Endothelial cell of umbilical vein (primary cell): Measurements from ENCODE around the gene TMEM54. TPM values are rescaled to one million over a fixed set of nuclear protein-coding genes. Genes with fewer than 3 reads are reported as not detected.

Experiments
- BruUV-seq: library from RNA; stranded (reverse); fragments of 400-500 nt; replicated peaks from 2 replicates; lab custom pipeline; 2021; lab: Mats Ljungman, UMichigan
- CTCF ChIA-PET: fragments of 300-600, 350-600 bp; sonication (Branson Sonifier 250); formaldehyde crosslinking; loops from one replicate; lab custom pipeline; 2021; ENCODE audit warnings: antibody characterized with exemption, inconsistent platforms; lab: Charles Lee
- POLR2A ChIA-PET: fragments of 300-600, 350-600 bp; sonication (Branson Sonifier 250); formaldehyde crosslinking; loops from one replicate; lab custom pipeline; 2021; ENCODE audit warnings: antibody characterized with exemption, inconsistent platforms; lab: Charles Lee
- DNase-seq: peaks from one replicate; pipeline ENCODE4 v3.0.0-alpha.2; 2011; ENCODE audit warnings: low read depth, low spot score
- FAIRE-seq: peaks from 2 replicates; lab custom pipeline; 2011; peaks lifted over from hg19 to GRCh38; lab: Jason Lieb, UNC
- H2AFZ ChIP-seq: 2 replicates; pipeline ENCODE4 v1.6.0; 2012; ENCODE audit warnings: low read depth, low read length, control low read depth, inconsistent platforms
- H3K27ac ChIP-seq: 2 replicates; pipeline ENCODE4 v1.5.1; 2011; ENCODE audit warnings: low read depth, mild to moderate bottlenecking, control low read depth, low read length, moderate library complexity; ENCODE audit not compliant: insufficient read depth
- H3K27me3 ChIP-seq, 2 experiments: 2 replicates each; pipeline versions ENCODE4 v1.6.0 to v1.6.1; 2011; ENCODE audit warnings: low read length in 2 of 2, mixed read lengths in 1 of 2; ENCODE audit not compliant: control insufficient read depth in 2 of 2, insufficient read depth in 2 of 2
- H3K36me3 ChIP-seq, 2 experiments: 2 replicates in 1 of 2; 3 replicates in 1 of 2; pipeline ENCODE4 v1.5.1; 2011; ENCODE audit warnings: low read length in 2 of 2, mild to moderate bottlenecking in 1 of 2, moderate library complexity in 1 of 2; ENCODE audit not compliant: control insufficient read depth in 2 of 2, insufficient read depth in 2 of 2; ENCODE audit errors: extremely low read depth in 1 of 2
- H3K4me1 ChIP-seq: 3 replicates; pipeline ENCODE4 v1.5.1; 2011; ENCODE audit warnings: mild to moderate bottlenecking, low read length; ENCODE audit not compliant: control insufficient read depth, insufficient read depth; ENCODE audit errors: extremely low read depth
- H3K4me2 ChIP-seq: 2 replicates; pipeline ENCODE4 v1.6.1; 2011; ENCODE audit warnings: low read length, control low read depth, mixed read lengths; ENCODE audit not compliant: insufficient read depth
- H3K4me3 ChIP-seq, 3 experiments: fragments of 200-600 bp in 1 of 3; sonication (generic), shearing (Covaris generic) in 1 of 3; replicated peaks in 1 of 3; 2 replicates each; pipeline ENCODE4 v1.5.1; 2011 to 2016; ENCODE audit warnings: control low read depth in 3 of 3, low read length in 3 of 3, mild to moderate bottlenecking in 2 of 3, inconsistent platforms in 1 of 3, low read depth in 1 of 3, moderate library complexity in 1 of 3; ENCODE audit not compliant: insufficient read depth in 1 of 3
- H3K79me2 ChIP-seq: 2 replicates; pipeline ENCODE4 v1.6.0; 2012; ENCODE audit warnings: low read length, inconsistent platforms; ENCODE audit not compliant: control insufficient read depth, insufficient read depth
- H3K9ac ChIP-seq: replicated peaks from 2 replicates; pipeline ENCODE3; 2011; ENCODE audit warnings: low read length, control low read depth; ENCODE audit not compliant: insufficient read depth; ENCODE audit errors: extremely low read depth
- H3K9me1 ChIP-seq: replicated peaks from 3 replicates; pipeline ENCODE4 v1.6.0; 2011; ENCODE audit warnings: mild to moderate bottlenecking, low read length; ENCODE audit not compliant: control insufficient read depth, insufficient read depth; ENCODE audit errors: extremely low read depth
- H3K9me3 ChIP-seq: replicated peaks from 2 replicates; pipeline ENCODE4 v1.5.1; 2012; ENCODE audit warnings: low read length, inconsistent platforms; ENCODE audit not compliant: control insufficient read depth, insufficient read depth
- H4K20me1 ChIP-seq: replicated peaks from 2 replicates; pipeline ENCODE3; 2011; ENCODE audit warnings: mild to moderate bottlenecking, low read length; ENCODE audit not compliant: control insufficient read depth, insufficient read depth; ENCODE audit errors: extremely low read depth
- EZH2 ChIP-seq: IDR thresholded peaks from 2 replicates; pipeline ENCODE4 v1.6.1; 2012; ENCODE audit warnings: borderline replicate concordance, low read depth, mild to moderate bottlenecking, moderate library complexity, low read length, inconsistent platforms; ENCODE audit not compliant: severe bottlenecking
- FOS ChIP-seq: IDR thresholded peaks from 2 replicates; pipeline ENCODE4 v1.6.1; 2011; ENCODE audit warnings: mild to moderate bottlenecking, low read length, moderate library complexity, borderline replicate concordance; ENCODE audit not compliant: insufficient read depth
- GATA2 ChIP-seq: IDR thresholded peaks from 2 replicates; pipeline ENCODE4 v1.7.0; 2011; ENCODE audit warnings: low read depth, mild to moderate bottlenecking, moderate library complexity, mixed read lengths, low read length; ENCODE audit not compliant: insufficient read length, insufficient read depth
- JUN ChIP-seq: IDR thresholded peaks from 2 replicates; pipeline ENCODE4 v1.6.1; 2011; ENCODE audit warnings: borderline replicate concordance, low read depth; ENCODE audit not compliant: insufficient read length, insufficient read depth
- MYC ChIP-seq: IDR thresholded peaks from one replicate; pipeline ENCODE4 v1.6.1; 2011; ENCODE audit warnings: mild to moderate bottlenecking, low read depth, low read length
- POLR2A ChIP-seq: IDR thresholded peaks from 2 replicates; pipeline ENCODE4 v1.6.1; 2012; ENCODE audit warnings: low read depth, mild to moderate bottlenecking, control low read depth, low read length
- POLR2AphosphoS5 ChIP-seq: IDR thresholded peaks from 2 replicates; pipeline ENCODE4 v1.6.1; 2012; ENCODE audit warnings: low read depth, mild to moderate bottlenecking, control low read depth, low read length, moderate library complexity; ENCODE audit not compliant: insufficient read depth
- dilution Hi-C: fragments of 300-500 bp; cut with MboI; formaldehyde crosslinking; loops from one replicate; pipeline ENCODE4 v1.15.0; 2019; ENCODE audit warnings: low sequenced_read_pairs; ENCODE audit not compliant: extremely low pct_ligation_motif_present
- intact Hi-C: fragments of 100-400 bp; cut with micrococcal nuclease; formaldehyde crosslinking; loops from one replicate; pipeline ENCODE4 v1.10.0; 2022
- polyA plus RNA-seq, 4 experiments: library from polyadenylated mRNA; depleted of rRNA in 3 of 4; stranded (reverse) in 3 of 4; unstranded in 1 of 4; fragments of >200 nt; gene quantifications; 2 replicates each; pipeline versions ENCODE4 v1.2.1 to v1.2.3, GENCODE V29; 2011 to 2012; ENCODE audit warnings: missing spikeins in 1 of 4
- total RNA-seq: library from RNA; stranded (reverse); gene quantifications from 2 replicates; pipeline ENCODE4 v1.2.3, GENCODE V29; 2021
- TF ChIP-seq, protein P1 (sequence below): IDR thresholded peaks from 2 replicates; pipeline ENCODE4 v1.6.1; 2011; ENCODE audit not compliant: insufficient read depth, insufficient read length
- TF ChIP-seq, protein P2 (sequence below), 2 donors: IDR thresholded peaks; 1 replicate in 1 of 2; 2 replicates in 1 of 2; pipeline ENCODE4 v1.5.1; 2011; ENCODE audit warnings: low read length in 2 of 2, mild to moderate bottlenecking in 2 of 2, moderate library complexity in 2 of 2, control low read depth in 1 of 2, inconsistent platforms in 1 of 2, low read depth in 1 of 2; ENCODE audit not compliant: insufficient read depth in 1 of 2; ENCODE audit errors: extremely low read depth in 1 of 2

TMEM54 gene
- total and polyA plus RNA-seq, 2 donors (not counting 3 experiments of a cell fraction or from before 2014, with no cell fraction given), result 23.6 to 77.2 TPM

DNA sequence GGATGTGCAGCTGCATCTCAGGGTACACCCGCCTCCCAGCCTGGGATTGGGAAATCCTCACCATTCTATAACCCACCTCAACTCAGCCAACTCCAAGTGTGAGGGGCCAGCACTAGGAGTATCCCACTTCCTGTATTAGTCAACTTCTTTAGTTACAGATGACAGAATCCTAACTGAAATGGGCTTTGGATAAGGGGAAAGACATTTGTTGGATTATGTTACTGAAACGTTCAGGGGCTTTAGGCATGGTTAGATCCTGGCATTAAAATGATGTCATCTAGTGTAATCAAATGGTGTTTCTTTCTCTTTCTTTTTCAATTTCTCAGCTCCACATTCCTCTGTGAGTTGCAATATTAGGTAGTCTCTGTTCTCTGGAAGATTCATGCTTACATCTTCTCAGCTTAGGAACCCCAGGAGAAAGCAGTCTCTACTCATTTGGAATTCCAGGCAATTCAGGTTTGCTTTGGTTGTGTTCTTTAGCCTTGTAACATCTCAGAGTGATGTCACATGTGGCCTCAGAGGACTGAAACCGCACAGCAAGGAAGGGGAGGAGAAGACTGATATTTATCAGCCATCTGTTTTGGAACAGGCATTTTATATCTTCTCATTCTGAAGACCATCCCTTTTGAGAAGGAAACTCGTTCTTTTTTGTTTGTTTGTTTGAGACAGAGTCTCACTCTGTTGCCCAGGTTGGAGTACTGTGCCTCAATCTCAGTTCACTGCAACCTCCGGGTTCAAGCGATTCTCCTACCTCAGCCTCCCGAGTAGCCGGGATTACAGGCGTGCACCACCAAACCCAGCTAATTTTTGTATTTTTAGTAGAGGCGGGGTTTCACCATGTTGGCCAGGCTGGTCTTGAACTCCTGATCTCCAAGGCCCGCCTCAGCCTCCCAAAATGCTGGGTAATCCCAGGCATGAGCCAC is 18.9 kb upstream of the TMEM54 start:
- Histone ChIP-seq H3K9ac (no peak overlapping the region), H3K27me3 (peaks cover 4% of the 10 kb centered on the region in 2 experiments), H3K79me2 (no peaks in the 10 kb centered on the region), H2AFZ (no peak overlapping the region), H3K9me3 (no peaks in the 10 kb centered on the region), H3K4me2 (no peak overlapping the region), H3K36me3 (no peaks in the 10 kb centered on the region), H4K20me1 (no peaks in the 10 kb centered on the region), H3K9me1 (no peaks in the 10 kb centered on the region), H3K4me3 (no peak overlapping the region), H3K27ac (no peak overlapping the region), H3K4me1 (no peaks in the 10 kb centered on the region)
- intact Hi-C loops (no loop called here), dilution Hi-C loops (no loop called here)
- TF ChIP-seq POLR2AphosphoS5 (no peak), GATA2 (no peak), POLR2A (no peak), EZH2 (no peak), FOS (no peak), MYC (no peak), JUN (no peak)
- TF ChIP-seq, protein P1, sequence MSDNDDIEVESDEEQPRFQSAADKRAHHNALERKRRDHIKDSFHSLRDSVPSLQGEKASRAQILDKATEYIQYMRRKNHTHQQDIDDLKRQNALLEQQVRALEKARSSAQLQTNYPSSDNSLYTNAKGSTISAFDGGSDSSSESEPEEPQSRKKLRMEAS, result no peak
- TF ChIP-seq, protein P2, sequence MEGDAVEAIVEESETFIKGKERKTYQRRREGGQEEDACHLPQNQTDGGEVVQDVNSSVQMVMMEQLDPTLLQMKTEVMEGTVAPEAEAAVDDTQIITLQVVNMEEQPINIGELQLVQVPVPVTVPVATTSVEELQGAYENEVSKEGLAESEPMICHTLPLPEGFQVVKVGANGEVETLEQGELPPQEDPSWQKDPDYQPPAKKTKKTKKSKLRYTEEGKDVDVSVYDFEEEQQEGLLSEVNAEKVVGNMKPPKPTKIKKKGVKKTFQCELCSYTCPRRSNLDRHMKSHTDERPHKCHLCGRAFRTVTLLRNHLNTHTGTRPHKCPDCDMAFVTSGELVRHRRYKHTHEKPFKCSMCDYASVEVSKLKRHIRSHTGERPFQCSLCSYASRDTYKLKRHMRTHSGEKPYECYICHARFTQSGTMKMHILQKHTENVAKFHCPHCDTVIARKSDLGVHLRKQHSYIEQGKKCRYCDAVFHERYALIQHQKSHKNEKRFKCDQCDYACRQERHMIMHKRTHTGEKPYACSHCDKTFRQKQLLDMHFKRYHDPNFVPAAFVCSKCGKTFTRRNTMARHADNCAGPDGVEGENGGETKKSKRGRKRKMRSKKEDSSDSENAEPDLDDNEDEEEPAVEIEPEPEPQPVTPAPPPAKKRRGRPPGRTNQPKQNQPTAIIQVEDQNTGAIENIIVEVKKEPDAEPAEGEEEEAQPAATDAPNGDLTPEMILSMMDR (IDR thresholded peaks at IDR 0.05; ENCODE audit: extremely low read depth in 1 of 2, insufficient read depth in 1 of 2, low read depth in 1 of 2, low read length in 2 of 2), result no peak
- BruUV-seq, result no TSS peak
- CTCF ChIA-PET, result interaction anchor here (1.3 to 2.7 kb wide), 4 partner anchors 13 to 166 kb away, joined by 3 to 13 read pairs (median 4); no protein-coding TSS in a partner anchor
- POLR2A ChIA-PET, result no interaction called here
- no peak for FAIRE-seq
- DNase-seq, result no peak
